Neural cell (in vitro differentiated cells): ENCODE data around the gene PTPRN2.

ENCODE experiments used
- POLR2AphosphoS5 ChIP-seq: IDR thresholded peaks from 2 replicates; pipeline ENCODE4 v1.6.1; 2012
- TF ChIP-seq, protein P1 (sequence below): fragments of 450-650 bp; IDR thresholded peaks from 2 replicates; pipeline ENCODE4 v1.5.1; 2014; ENCODE audit warnings: antibody characterized with exemption, mild to moderate bottlenecking, moderate library complexity; ENCODE audit not compliant: poor library complexity, severe bottlenecking
- TF ChIP-seq, protein P2 (sequence below): IDR thresholded peaks from 2 replicates; pipeline ENCODE4 v1.6.1; 2012; ENCODE audit warnings: borderline replicate concordance

DNA sequence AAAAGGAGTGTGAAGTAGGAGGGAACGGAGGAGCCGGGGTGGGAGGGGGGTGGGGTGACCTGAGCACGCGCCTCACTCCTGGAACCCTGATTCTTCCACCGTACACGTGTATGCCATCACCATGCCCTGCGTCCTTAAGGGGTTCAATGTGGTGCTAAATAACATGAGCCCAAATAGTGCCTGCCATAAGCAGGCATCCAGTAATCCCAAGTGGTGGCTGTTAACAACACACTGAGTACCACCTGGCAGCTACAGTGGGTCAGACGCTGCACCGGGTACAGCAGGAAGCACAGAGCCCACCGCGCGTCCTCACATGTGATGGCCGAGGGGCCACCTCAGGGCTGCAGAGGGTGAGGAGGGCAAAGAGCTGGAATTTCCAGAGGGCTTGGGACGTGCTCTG is 81.9 kb downstream of the PTPRN2 start:
- no peak for TF ChIP-seq POLR2AphosphoS5
- TF ChIP-seq, protein P1, sequence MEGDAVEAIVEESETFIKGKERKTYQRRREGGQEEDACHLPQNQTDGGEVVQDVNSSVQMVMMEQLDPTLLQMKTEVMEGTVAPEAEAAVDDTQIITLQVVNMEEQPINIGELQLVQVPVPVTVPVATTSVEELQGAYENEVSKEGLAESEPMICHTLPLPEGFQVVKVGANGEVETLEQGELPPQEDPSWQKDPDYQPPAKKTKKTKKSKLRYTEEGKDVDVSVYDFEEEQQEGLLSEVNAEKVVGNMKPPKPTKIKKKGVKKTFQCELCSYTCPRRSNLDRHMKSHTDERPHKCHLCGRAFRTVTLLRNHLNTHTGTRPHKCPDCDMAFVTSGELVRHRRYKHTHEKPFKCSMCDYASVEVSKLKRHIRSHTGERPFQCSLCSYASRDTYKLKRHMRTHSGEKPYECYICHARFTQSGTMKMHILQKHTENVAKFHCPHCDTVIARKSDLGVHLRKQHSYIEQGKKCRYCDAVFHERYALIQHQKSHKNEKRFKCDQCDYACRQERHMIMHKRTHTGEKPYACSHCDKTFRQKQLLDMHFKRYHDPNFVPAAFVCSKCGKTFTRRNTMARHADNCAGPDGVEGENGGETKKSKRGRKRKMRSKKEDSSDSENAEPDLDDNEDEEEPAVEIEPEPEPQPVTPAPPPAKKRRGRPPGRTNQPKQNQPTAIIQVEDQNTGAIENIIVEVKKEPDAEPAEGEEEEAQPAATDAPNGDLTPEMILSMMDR, result no peak
- TF ChIP-seq, protein P2, sequence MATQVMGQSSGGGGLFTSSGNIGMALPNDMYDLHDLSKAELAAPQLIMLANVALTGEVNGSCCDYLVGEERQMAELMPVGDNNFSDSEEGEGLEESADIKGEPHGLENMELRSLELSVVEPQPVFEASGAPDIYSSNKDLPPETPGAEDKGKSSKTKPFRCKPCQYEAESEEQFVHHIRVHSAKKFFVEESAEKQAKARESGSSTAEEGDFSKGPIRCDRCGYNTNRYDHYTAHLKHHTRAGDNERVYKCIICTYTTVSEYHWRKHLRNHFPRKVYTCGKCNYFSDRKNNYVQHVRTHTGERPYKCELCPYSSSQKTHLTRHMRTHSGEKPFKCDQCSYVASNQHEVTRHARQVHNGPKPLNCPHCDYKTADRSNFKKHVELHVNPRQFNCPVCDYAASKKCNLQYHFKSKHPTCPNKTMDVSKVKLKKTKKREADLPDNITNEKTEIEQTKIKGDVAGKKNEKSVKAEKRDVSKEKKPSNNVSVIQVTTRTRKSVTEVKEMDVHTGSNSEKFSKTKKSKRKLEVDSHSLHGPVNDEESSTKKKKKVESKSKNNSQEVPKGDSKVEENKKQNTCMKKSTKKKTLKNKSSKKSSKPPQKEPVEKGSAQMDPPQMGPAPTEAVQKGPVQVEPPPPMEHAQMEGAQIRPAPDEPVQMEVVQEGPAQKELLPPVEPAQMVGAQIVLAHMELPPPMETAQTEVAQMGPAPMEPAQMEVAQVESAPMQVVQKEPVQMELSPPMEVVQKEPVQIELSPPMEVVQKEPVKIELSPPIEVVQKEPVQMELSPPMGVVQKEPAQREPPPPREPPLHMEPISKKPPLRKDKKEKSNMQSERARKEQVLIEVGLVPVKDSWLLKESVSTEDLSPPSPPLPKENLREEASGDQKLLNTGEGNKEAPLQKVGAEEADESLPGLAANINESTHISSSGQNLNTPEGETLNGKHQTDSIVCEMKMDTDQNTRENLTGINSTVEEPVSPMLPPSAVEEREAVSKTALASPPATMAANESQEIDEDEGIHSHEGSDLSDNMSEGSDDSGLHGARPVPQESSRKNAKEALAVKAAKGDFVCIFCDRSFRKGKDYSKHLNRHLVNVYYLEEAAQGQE, result no peak
